OCI-LY7 (cell line): ENCODE measurements around the gene S1PR2. TPM values are rescaled to one million over a fixed set of nuclear protein-coding genes. Genes with fewer than 3 reads are reported as not detected.
A peak's percentile ranks its signal among the peaks of the same experiment; 100 is the strongest.

Experiments
- Bru-seq: library from RNA; stranded (reverse); fragments of 400-500 nt; gene quantifications from one replicate; lab custom pipeline; 2021; lab: Mats Ljungman, UMichigan
- BruChase-seq, 2 experiments: library from RNA; stranded (reverse); fragments of 400-500 nt; gene quantifications; one replicate each; lab custom pipeline; 2021; lab: Mats Ljungman, UMichigan
- BruUV-seq: library from RNA; stranded (reverse); fragments of 400-500 nt; replicated peaks from 2 replicates; lab custom pipeline; 2021; lab: Mats Ljungman, UMichigan
- CTCF ChIA-PET: fragments of 300-600 bp; sonication (Branson Sonifier 250); formaldehyde crosslinking; loops from one replicate; lab custom pipeline; 2022; ENCODE audit warnings: antibody characterized with exemption; ENCODE audit not compliant: unreplicated experiment; lab: Charles Lee
- POLR2A ChIA-PET: fragments of 300-600 bp; sonication (Branson Sonifier 250); formaldehyde crosslinking; loops from one replicate; lab custom pipeline; 2022; ENCODE audit warnings: antibody characterized with exemption; lab: Charles Lee
- DNase-seq: peaks from one replicate; pipeline ENCODE4 v3.0.0-alpha.2; 2015; ENCODE audit warnings: low spot score
- H2AFZ ChIP-seq: fragments of 200-600 bp; sonication (generic), shearing (Covaris generic); 2 replicates; pipeline ENCODE4 v1.6.1; 2014; ENCODE audit warnings: mild to moderate bottlenecking, antibody characterized with exemption, low read length, moderate library complexity
- H3K27ac ChIP-seq: fragments of 200-600 bp; sonication (generic); 2 replicates; pipeline ENCODE4 v1.5.1; 2014; ENCODE audit warnings: mixed run types, low read depth, mild to moderate bottlenecking, moderate library complexity, low read length, inconsistent platforms; ENCODE audit not compliant: poor library complexity, severe bottlenecking
- H3K36me3 ChIP-seq: fragments of 200-600 bp; sonication (generic); 2 replicates; pipeline ENCODE4 v1.6.1; 2014; ENCODE audit warnings: mild to moderate bottlenecking, antibody characterized with exemption, low read length, moderate library complexity, mixed read lengths; ENCODE audit not compliant: insufficient read depth
- H3K4me1 ChIP-seq: fragments of 200-600 bp; sonication (generic); 2 replicates; pipeline ENCODE4 v1.5.1; 2014; ENCODE audit warnings: mild to moderate bottlenecking, low read length; ENCODE audit not compliant: insufficient read depth, poor library complexity, severe bottlenecking
- H3K4me2 ChIP-seq: fragments of 200-600 bp; sonication (generic); 2 replicates; pipeline ENCODE4 v1.6.1; 2014; ENCODE audit warnings: mild to moderate bottlenecking, low read length
- H3K4me3 ChIP-seq: fragments of 200-600 bp; sonication (generic); 2 replicates; pipeline ENCODE4 v1.5.1; 2014; ENCODE audit warnings: mild to moderate bottlenecking, low read depth, low read length; ENCODE audit not compliant: poor library complexity, severe bottlenecking
- H3K79me2 ChIP-seq: fragments of 200-600 bp; sonication (generic); 2 replicates; pipeline ENCODE4 v1.6.1; 2016; ENCODE audit warnings: low read depth, mild to moderate bottlenecking, low read length, moderate library complexity, mixed read lengths; ENCODE audit not compliant: insufficient read depth
- H3K9me2 ChIP-seq: fragments of 200-600 bp; sonication (generic); 2 replicates; pipeline ENCODE4 v1.6.1; 2016; ENCODE audit warnings: mild to moderate bottlenecking, low read length, mixed read lengths; ENCODE audit not compliant: insufficient read depth
- H3K9me3 ChIP-seq: fragments of 200-600 bp; sonication (generic); 2 replicates; pipeline ENCODE4 v1.6.1; 2014; ENCODE audit warnings: mild to moderate bottlenecking, mixed run types, low read length, mixed read lengths
- H4K20me1 ChIP-seq: fragments of 200-600 bp; sonication (generic); 2 replicates; pipeline ENCODE4 v1.6.1; 2014; ENCODE audit warnings: mild to moderate bottlenecking, antibody characterized with exemption, low read length, moderate library complexity, mixed read lengths; ENCODE audit not compliant: insufficient read depth
- CTCF ChIP-seq: fragments of 200-600 bp; sonication (generic); conservative IDR thresholded peaks from 2 replicates; pipeline ENCODE4 v1.5.1; 2014; ENCODE audit warnings: mild to moderate bottlenecking, antibody characterized with exemption, low read length, moderate library complexity, mixed read lengths
- EZH2phosphoT487 ChIP-seq: fragments of 200-600 bp; sonication (generic); IDR thresholded peaks from 2 replicates; pipeline ENCODE4 v1.6.1; 2018; ENCODE audit warnings: low read depth, borderline replicate concordance, mild to moderate bottlenecking, mixed run types, antibody characterized with exemption, low read length, moderate library complexity, mixed read lengths
- intact Hi-C: fragments of 100-400 bp; cut with micrococcal nuclease; formaldehyde crosslinking; loops from one replicate; pipeline ENCODE4 v1.10.0; 2022; ENCODE audit not compliant: unreplicated experiment
- long read RNA-seq: library from polyadenylated mRNA; stranded (forward); transcript quantifications from one replicate; pipeline ENCODE4 v2.0.0, GENCODE V29; 2022
- total RNA-seq, 2 experiments: library from RNA; depleted of rRNA in 1 of 2; stranded (reverse); fragments of >200 nt in 1 of 2; shearing (Covaris generic) in 1 of 2; gene quantifications; 2 replicates each; pipeline ENCODE4 v1.2.3, GENCODE V29; 2014 to 2022

Gene S1PR2, protein sequence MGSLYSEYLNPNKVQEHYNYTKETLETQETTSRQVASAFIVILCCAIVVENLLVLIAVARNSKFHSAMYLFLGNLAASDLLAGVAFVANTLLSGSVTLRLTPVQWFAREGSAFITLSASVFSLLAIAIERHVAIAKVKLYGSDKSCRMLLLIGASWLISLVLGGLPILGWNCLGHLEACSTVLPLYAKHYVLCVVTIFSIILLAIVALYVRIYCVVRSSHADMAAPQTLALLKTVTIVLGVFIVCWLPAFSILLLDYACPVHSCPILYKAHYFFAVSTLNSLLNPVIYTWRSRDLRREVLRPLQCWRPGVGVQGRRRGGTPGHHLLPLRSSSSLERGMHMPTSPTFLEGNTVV
- total RNA-seq (2014; rRNA removed; shearing (Covaris generic)) (27.0 and 27.8 TPM in 2 replicates), total RNA-seq (2022) (51.6 and 64.5 TPM in 2 replicates), Bru-seq, nascent RNA (percentile 82 among the genes with signal in this experiment), BruChase-seq, experiment 1, labeled RNA remaining after a 6-hour chase (percentile 88 among the genes with signal in this experiment), BruChase-seq, experiment 2, labeled RNA remaining after a 2-hour chase (percentile 95 among the genes with signal in this experiment)
- long read RNA-seq, transcript S1PR2-201 (2 exons, 3,584 nt): major isoform, 8 of 20 reads
- long read RNA-seq, partial matches to known transcripts: 0 of 20 reads
- long read RNA-seq, other reads (novel, unspliced or antisense): 12 of 20 reads

GRCh38 chr19:10230861-10231611 lies at the start of gene S1PR2:
Gene S1PR2 (minus strand): TSS chr19:10231331. CDS start chr19:10224905, 6,426 bp downstream.
- Histone ChIP-seq H3K4me2 (peak within 1 kb of the TSS; percentile 95), H3K36me3 (peaks cover 41% of the 10 kb centered on the region), H3K27ac (peak within 1 kb of the TSS; percentile 95), H3K4me1 (peaks cover 81% of the 10 kb centered on the region), H4K20me1 (no peaks in the 10 kb centered on the region), H3K9me3 (no peaks in the 10 kb centered on the region), H3K4me3 (peak within 1 kb of the TSS; percentile 95), H2AFZ (0 out of 2 replicates have a peak within 1 kb of the TSS, but pooled peaks have one; percentile 5), H3K79me2 (peaks cover 68% of the 10 kb centered on the region), H3K9me2 (no peaks in the 10 kb centered on the region)
- ChIA-PET CTCF (no interaction called here), POLR2A (interaction anchor here (0.6 to 1.7 kb wide), 4 partner anchors 9 to 13 kb away, joined by 3 to 14 read pairs (median 6); no protein-coding TSS in a partner anchor)
- no TSS peak for BruUV-seq
- intact Hi-C loops: loop anchor here (10.0 kb wide), 2 partner anchors 126 to 744 kb away; partner anchors contain the start of genes ANGPTL6 and PPAN
- no peak for TF ChIP-seq EZH2phosphoT487
- TF ChIP-seq CTCF: no peak
- DNase-seq: peak; percentile 89

DNA sequence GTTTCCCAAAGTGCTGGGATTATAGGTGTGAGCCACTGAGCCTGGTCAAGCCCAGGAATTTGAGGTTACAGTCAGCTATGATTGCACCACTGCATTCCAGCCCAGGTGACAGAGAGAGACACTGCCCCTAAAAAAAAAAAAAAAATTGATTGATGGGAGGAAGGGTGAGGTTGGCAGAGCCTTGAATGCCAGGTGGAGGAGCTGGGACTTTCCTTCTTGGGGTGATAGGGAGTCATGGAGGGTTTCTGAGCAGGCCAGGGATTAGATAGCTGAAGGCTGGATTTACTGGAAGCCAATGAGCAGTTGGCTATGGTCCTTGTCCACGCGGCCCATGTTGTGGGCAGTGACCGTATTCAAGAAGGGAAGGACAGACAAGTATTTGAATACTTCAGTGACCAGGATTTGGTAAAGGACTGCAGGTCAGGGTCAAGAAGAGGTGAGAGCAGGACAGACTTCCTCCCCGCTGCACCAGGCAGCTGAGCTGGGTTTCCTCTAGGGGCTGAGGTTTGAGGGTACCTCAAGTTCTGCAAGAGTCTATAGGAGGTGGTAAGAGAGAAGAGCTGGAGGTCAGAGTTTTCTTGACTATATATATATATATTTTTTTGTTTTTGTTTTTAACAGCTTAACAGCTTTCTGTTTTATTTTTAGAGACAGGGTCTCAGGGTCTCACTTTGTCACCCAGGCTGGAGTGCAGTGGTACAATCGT lies 48.8 kb upstream of the S1PR2 start:
- Histone ChIP-seq H3K9me3 (no peaks in the 10 kb centered on the region), H2AFZ (no peak overlapping the region), H3K9me2 (no peaks in the 10 kb centered on the region), H4K20me1 (no peaks in the 10 kb centered on the region), H3K4me2 (no peak overlapping the region), H3K4me1 (no peaks in the 10 kb centered on the region), H3K27ac (no peak overlapping the region), H3K4me3 (no peak overlapping the region), H3K79me2 (no peaks in the 10 kb centered on the region), H3K36me3 (0 out of 2 replicates have a peak, but pooled peaks cover 12% of the 10 kb centered on the region)
- TF ChIP-seq CTCF (no peak), EZH2phosphoT487 (no peak)
- POLR2A ChIA-PET: interaction anchor here (0.7 to 1.3 kb wide), 4 partner anchors 8 to 54 kb away, joined by 3 read pairs; partner anchors contain the start of gene ICAM5
- CTCF ChIA-PET: no interaction called here
- no peak for DNase-seq
- intact Hi-C loops: no loop called here
- BruUV-seq: no TSS peak
